ENCODE results near the gene KHNYN.

DNA sequence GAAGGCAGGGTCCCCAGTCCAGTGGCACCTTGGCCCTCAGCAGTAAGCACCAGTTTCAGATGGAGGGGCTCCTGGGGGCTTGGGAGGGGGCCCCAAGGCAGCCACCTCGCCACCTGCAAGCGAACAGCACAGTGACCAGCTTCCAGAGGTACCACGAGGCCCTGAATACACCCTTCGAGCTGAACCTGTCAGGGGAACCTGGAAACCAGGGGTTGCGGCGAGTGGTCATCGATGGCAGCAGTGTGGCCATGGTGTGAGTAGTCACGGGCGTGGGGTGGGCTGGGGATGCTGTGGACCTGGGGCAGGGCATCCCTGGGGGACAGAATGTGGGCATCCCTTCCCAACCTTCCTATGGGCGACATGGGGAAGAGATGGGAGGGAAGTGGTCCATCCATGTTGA is 19.8 kb upstream of the KHNYN start:
- no peak for TF ChIP-seq YY1 (IDR thresholded peaks at IDR 0.05; ENCODE audit: insufficient read depth, insufficient read length)
- no peak for TF ChIP-seq ZNF274 (IDR thresholded peaks at IDR 0.05; ENCODE audit: low read depth, low read length)
- TF ChIP-seq SUZ12 (IDR thresholded peaks at IDR 0.05; ENCODE audit: extremely low read depth, insufficient read depth, insufficient read length), result no peak
